HG03460 (cell line): ENCODE data around the gene VASP.

Source experiments
- ATAC-seq: cut with Tn5 transposase; IDR thresholded peaks from one replicate; pipeline ENCODE4 v1.9.1; 2021; ENCODE audit not compliant: unreplicated experiment

The VASP gene

GRCh38 chr19:45506989-45507871, at the start of gene VASP:
VASP (plus strand) TSS chr19:45507479; CDS start chr19:45507772, 293 bp downstream.
- peak; percentile 40 for ATAC-seq

GRCh38 chr19:45457776-45458175, 49.5 kb upstream of the VASP start:
- ATAC-seq, result no peak

- no peak for ATAC-seq
These were observed 46.4 kb upstream of the VASP start for GRCh38 chr19:45460807-45461347.

GRCh38 chr19:45462174-45462573, 45.1 kb upstream of the VASP start:
- ATAC-seq, result no peak

GRCh38 chr19:45463241-45463640, 44.0 kb upstream of the VASP start:
- ATAC-seq, result no peak

GRCh38 chr19:45464274-45464673, 43.0 kb upstream of the VASP start:
- no peak for ATAC-seq

GRCh38 chr19:45464852-45465441, 42.3 kb upstream of the VASP start:
- ATAC-seq, result no peak

- ATAC-seq, result no peak
These were observed 40.2 kb upstream of the VASP start for GRCh38 chr19:45467115-45467455.

GRCh38 chr19:45467456-45468158, 39.7 kb upstream of the VASP start, which contains the start of gene FOSB:
FOSB (plus strand) TSS chr19:45467996; CDS start chr19:45468587, 591 bp downstream.
- peak; percentile 41 for ATAC-seq

- no peak for ATAC-seq
These were observed 39.1 kb upstream of the VASP start for GRCh38 chr19:45468159-45468651.

GRCh38 chr19:45468803-45469131, 38.5 kb upstream of the VASP start:
- peak; percentile 21 for ATAC-seq

- peak; percentile 57 for ATAC-seq
These were observed 37.9 kb upstream of the VASP start for GRCh38 chr19:45469132-45469944.

- ATAC-seq, result no peak
These were observed 37.1 kb upstream of the VASP start for GRCh38 chr19:45469945-45470761.

GRCh38 chr19:45470762-45471081, 36.6 kb upstream of the VASP start:
- no peak for ATAC-seq

- ATAC-seq, result no peak
These were observed 36.0 kb upstream of the VASP start for GRCh38 chr19:45471111-45471930.

- no peak for ATAC-seq
These were observed 35.2 kb upstream of the VASP start for GRCh38 chr19:45471931-45472562.

GRCh38 chr19:45472563-45473366, 34.5 kb upstream of the VASP start:
- ATAC-seq, result no peak

GRCh38 chr19:45473367-45473681, 34.0 kb upstream of the VASP start:
- ATAC-seq, result no peak
